SU-DHL-6 (cell line): ENCODE measurements around the gene ADAT3.

Source experiments
- H2AFZ ChIP-seq: fragments of 200-600 bp; sonication (generic); 2 replicates; pipeline ENCODE4 v1.6.1; 2014; ENCODE audit warnings: low read depth, mild to moderate bottlenecking, moderate library complexity, mixed read lengths, antibody characterized with exemption, low read length; ENCODE audit not compliant: severe bottlenecking
- H3F3A ChIP-seq: fragments of 200-600 bp; shearing (Covaris generic); 2 replicates; pipeline ENCODE4 v1.6.0; 2016; ENCODE audit warnings: antibody characterized with exemption, mild to moderate bottlenecking; ENCODE audit not compliant: insufficient read depth
- H3K27ac ChIP-seq: fragments of 200-600 bp; sonication (generic); 2 replicates; pipeline ENCODE4 v1.5.1; 2016; ENCODE audit warnings: low read depth, mild to moderate bottlenecking, low read length, moderate library complexity, mixed read lengths
- H3K27me3 ChIP-seq: fragments of 200-600 bp; sonication (generic), shearing (Covaris generic); 2 replicates; pipeline ENCODE4 v1.6.0; 2014; ENCODE audit warnings: mild to moderate bottlenecking, low read length
- H3K36me3 ChIP-seq: fragments of 200-600 bp; sonication (generic); 2 replicates; pipeline ENCODE4 v1.6.1; 2014; ENCODE audit warnings: mild to moderate bottlenecking, low read length, mixed read lengths
- H3K4me2 ChIP-seq: fragments of 300-600, 200-600 bp; shearing (Covaris generic), sonication (generic); 2 replicates; pipeline ENCODE4 v1.6.0; 2014; ENCODE audit warnings: low read length, low read depth, mild to moderate bottlenecking; ENCODE audit not compliant: poor library complexity, severe bottlenecking
- H3K4me3 ChIP-seq: fragments of 200-600 bp; sonication (generic); 2 replicates; pipeline ENCODE4 v1.5.1; 2014; ENCODE audit warnings: antibody characterized with exemption, low read length, mild to moderate bottlenecking, mixed read lengths; ENCODE audit not compliant: insufficient read depth, poor library complexity, severe bottlenecking
- H3K79me2 ChIP-seq: fragments of 200-600 bp; sonication (generic); 2 replicates; pipeline ENCODE4 v1.6.1; 2014; ENCODE audit warnings: mild to moderate bottlenecking, low read length, moderate library complexity; ENCODE audit not compliant: insufficient read depth
- H3K9ac ChIP-seq: fragments of 200-600 bp; sonication (generic); 2 replicates; pipeline ENCODE4 v1.7.0; 2014; ENCODE audit warnings: mild to moderate bottlenecking, low read length
- H3K9me2 ChIP-seq: fragments of 200-600 bp; sonication (generic); replicated peaks from 2 replicates; pipeline ENCODE4 v1.6.1; 2014; ENCODE audit warnings: low read length; ENCODE audit not compliant: insufficient read depth
- H3K9me3 ChIP-seq: fragments of 200-600 bp; sonication (generic); 2 replicates; pipeline ENCODE4 v1.6.1; 2014; ENCODE audit warnings: low read length, mixed read lengths; ENCODE audit not compliant: insufficient read depth
- H4K20me1 ChIP-seq: fragments of 200-600 bp; sonication (generic); 2 replicates; pipeline ENCODE4 v1.6.1; 2014; ENCODE audit warnings: low read depth, mild to moderate bottlenecking, antibody characterized with exemption, low read length, moderate library complexity, mixed read lengths
- EZH2phosphoT487 ChIP-seq: fragments of 200-600 bp; sonication (generic), shearing (Covaris generic); conservative IDR thresholded peaks from 2 replicates; pipeline ENCODE4 v1.6.1; 2018; ENCODE audit warnings: mild to moderate bottlenecking, antibody characterized with exemption, low read length, moderate library complexity, mixed read lengths
- TF ChIP-seq, protein P1 (sequence below): fragments of 200-600 bp; sonication (generic); IDR thresholded peaks from one replicate; pipeline ENCODE4 v1.5.1; 2017; ENCODE audit warnings: antibody characterized with exemption, mild to moderate bottlenecking, low read length, moderate library complexity; ENCODE audit not compliant: insufficient read depth, poor library complexity, severe bottlenecking

ADAT3 gene

DNA sequence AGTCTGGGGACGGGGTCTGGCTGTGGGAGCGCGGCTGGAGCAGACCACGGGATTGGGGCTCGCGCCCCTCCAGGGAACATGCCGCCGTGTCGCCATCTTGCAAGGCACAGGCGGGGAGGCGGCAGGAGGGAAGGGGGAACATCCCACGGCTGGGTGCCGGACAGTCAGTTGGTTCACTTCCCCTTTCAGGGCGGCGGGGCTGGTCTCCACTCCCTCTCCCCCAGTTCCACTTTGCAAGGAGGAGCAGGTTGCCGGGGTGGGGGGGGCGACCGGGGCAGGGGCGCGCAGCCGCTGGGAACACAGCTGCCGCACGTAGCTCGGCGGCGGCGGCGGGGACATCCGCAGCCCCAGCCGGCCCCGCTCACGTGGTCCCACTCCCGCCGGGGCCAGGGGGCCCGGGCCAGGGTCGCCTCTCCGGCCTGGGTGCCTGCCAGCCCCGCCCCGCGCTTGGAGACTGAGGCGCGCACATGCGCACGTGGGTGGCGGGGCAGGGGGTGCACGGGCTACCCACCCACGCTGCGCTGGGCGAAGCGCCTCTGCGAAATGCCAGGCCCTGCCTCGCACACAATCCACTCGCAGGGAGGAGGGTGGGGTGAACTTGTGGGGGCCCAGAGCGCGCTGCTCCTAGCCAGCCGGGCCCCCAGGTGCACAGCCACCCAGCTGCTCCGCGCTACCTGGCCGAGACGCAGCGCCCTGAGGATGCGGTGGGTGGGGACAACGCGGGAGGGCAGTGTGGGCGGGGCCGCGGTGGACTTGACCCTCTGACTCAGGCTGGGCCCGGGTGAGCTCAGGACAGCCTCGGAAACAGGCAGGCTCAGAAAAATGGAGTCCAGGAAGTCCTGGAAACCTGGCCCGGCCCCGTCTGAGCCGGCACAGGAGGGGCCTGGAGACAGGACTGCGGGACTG, 48.2 kb upstream of the ADAT3 start:
- Histone ChIP-seq H3K4me3 (peak overlapping the region; percentile 39), H4K20me1 (peaks cover 10% of the 10 kb centered on the region; the same call in 1 of the 2 replicates), H3K4me2 (peak overlapping the region; percentile 55)

DNA sequence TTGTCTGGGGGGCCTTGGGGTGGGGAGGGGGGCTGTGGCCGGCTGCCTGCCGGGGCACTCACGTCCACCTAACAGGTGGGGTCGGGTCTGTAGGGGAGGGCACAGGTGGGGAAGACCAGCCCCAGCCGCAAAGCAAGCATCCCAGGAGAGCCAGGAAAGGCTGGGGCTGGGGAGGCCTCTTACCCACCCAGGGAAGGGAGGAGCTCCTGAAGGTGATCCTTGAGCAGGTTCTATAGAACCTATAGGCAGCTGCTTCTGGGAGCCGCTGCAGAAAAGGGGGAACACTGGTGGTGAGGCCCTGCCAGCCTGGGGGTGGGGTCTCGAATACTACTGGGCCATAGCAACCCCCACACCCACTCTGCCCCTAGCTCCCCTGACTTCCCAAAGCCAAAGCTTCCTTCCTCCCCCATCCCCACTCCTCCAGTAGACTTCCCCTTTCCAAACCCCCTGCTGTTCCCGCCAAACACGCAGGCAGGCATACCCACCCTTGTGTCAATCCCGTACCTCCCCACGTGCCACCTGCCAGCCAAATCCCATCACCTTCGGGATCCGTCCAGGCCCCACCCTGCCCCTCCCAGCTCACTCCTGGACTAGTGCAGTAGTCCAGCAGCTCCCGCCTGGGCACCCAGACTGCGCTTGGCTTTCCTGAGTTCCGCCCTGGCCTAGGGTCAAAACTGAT, 47.4 kb upstream of the ADAT3 start:
- H3K9ac ChIP-seq, result peak overlapping the region; percentile 49; the same call in 1 of the 2 replicates
- peak overlapping the region; percentile 55 for H3K4me2 ChIP-seq
- TF ChIP-seq, protein P1, sequence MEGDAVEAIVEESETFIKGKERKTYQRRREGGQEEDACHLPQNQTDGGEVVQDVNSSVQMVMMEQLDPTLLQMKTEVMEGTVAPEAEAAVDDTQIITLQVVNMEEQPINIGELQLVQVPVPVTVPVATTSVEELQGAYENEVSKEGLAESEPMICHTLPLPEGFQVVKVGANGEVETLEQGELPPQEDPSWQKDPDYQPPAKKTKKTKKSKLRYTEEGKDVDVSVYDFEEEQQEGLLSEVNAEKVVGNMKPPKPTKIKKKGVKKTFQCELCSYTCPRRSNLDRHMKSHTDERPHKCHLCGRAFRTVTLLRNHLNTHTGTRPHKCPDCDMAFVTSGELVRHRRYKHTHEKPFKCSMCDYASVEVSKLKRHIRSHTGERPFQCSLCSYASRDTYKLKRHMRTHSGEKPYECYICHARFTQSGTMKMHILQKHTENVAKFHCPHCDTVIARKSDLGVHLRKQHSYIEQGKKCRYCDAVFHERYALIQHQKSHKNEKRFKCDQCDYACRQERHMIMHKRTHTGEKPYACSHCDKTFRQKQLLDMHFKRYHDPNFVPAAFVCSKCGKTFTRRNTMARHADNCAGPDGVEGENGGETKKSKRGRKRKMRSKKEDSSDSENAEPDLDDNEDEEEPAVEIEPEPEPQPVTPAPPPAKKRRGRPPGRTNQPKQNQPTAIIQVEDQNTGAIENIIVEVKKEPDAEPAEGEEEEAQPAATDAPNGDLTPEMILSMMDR, result no peak
- TF ChIP-seq EZH2phosphoT487, result no peak
- H3F3A ChIP-seq, result peaks cover 16% of the 10 kb centered on the region; the same call in 1 of the 2 replicates
- no peaks in the 10 kb centered on the region for H3K9me2 ChIP-seq
- peaks cover 9% of the 10 kb centered on the region; the same call in 1 of the 2 replicates for H4K20me1 ChIP-seq
- H3K79me2 ChIP-seq, result peaks cover 67% of the 10 kb centered on the region
- no peak overlapping the region for H3K4me3 ChIP-seq
- no peaks in the 10 kb centered on the region for H3K36me3 ChIP-seq
- no peak overlapping the region for H2AFZ ChIP-seq
- no peaks in the 10 kb centered on the region for H3K27me3 ChIP-seq
- H3K27ac ChIP-seq, result peak overlapping the region; percentile 61
- no peaks in the 10 kb centered on the region for H3K9me3 ChIP-seq

More for the DNA sequence above, 48.2 kb upstream of the ADAT3 start:
- no peak for TF ChIP-seq EZH2phosphoT487
- TF ChIP-seq, protein P1, result no peak
- H2AFZ ChIP-seq, result no peak overlapping the region
- peaks cover 67% of the 10 kb centered on the region for H3K79me2 ChIP-seq
- H3K27me3 ChIP-seq, result no peaks in the 10 kb centered on the region
- H3K27ac ChIP-seq, result peak overlapping the region; percentile 61
- H3F3A ChIP-seq, result peaks cover 14% of the 10 kb centered on the region; the same call in 1 of the 2 replicates
- no peaks in the 10 kb centered on the region for H3K9me3 ChIP-seq
- no peaks in the 10 kb centered on the region for H3K36me3 ChIP-seq
- H3K9me2 ChIP-seq, result no peaks in the 10 kb centered on the region
- H3K9ac ChIP-seq, result peak overlapping the region; percentile 49

DNA sequence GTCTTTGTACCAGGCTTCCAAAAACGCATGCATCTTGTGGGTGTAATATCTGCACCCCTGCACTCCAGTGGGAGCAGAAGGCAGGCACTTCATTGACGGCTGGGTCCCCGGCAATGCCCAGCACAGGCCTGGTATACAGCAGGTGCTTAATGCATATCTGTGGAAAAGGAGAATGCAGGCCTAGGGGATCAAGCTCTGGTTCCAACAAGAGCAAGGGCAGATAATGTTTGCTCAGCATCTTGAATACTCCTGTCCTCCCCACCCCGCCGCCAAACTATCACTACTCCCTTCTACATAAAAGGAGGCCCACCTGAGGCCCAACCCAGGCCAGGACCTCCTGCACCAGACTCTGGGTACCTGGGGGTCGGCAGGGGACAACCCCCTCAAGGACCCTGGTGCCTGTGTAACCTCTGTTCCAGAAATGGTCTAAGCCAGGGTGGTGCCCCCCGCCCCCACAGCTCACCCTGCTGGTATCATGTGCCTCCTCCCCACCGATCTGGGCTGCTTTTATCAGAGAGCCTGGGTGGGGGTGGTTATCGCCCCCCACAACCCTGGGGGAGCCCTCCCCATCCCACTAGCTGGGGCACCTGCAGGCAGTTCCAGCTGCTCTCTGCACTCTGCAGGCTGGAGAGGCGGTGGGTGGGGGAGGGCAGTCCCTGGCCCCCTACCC, 46.7 kb upstream of the ADAT3 start:
- Histone ChIP-seq H3K9me2 (no peaks in the 10 kb centered on the region), H3F3A (peaks cover 16% of the 10 kb centered on the region; the same call in 1 of the 2 replicates), H3K4me3 (no peak overlapping the region), H3K27me3 (no peaks in the 10 kb centered on the region), H2AFZ (no peak overlapping the region), H3K9me3 (no peaks in the 10 kb centered on the region), H3K36me3 (no peaks in the 10 kb centered on the region), H4K20me1 (peaks cover 6% of the 10 kb centered on the region; the same call in 1 of the 2 replicates), H3K4me2 (no peak overlapping the region), H3K27ac (0 out of 2 replicates have a peak overlapping the region, but pooled peaks have one; percentile 20), H3K9ac (no peak overlapping the region), H3K79me2 (peaks cover 62% of the 10 kb centered on the region)
- TF ChIP-seq, protein P1, result no peak
- no peak for TF ChIP-seq EZH2phosphoT487
